ENCODE data around the gene ALG3.

DNA sequence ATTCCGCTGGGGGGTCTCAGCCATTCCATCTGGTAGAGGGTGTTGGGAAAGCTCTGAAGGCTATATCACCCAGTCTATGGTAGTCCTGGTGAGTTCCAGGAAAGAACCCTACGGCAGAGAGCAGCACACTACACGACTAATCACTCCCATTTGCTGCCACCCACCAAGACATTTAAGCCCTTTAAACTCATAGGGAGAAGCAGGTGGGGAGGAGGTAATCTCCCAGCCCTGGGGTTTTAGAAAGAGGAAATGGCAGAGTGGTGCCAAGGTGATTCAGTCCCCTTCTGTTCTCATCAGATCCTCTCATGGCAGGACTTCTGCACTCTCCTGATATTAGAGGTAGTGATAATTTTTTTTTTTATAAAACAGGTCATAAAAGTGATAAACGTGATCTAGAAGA, 29.9 kb downstream of the ALG3 start:
- TF ChIP-seq, protein P1, sequence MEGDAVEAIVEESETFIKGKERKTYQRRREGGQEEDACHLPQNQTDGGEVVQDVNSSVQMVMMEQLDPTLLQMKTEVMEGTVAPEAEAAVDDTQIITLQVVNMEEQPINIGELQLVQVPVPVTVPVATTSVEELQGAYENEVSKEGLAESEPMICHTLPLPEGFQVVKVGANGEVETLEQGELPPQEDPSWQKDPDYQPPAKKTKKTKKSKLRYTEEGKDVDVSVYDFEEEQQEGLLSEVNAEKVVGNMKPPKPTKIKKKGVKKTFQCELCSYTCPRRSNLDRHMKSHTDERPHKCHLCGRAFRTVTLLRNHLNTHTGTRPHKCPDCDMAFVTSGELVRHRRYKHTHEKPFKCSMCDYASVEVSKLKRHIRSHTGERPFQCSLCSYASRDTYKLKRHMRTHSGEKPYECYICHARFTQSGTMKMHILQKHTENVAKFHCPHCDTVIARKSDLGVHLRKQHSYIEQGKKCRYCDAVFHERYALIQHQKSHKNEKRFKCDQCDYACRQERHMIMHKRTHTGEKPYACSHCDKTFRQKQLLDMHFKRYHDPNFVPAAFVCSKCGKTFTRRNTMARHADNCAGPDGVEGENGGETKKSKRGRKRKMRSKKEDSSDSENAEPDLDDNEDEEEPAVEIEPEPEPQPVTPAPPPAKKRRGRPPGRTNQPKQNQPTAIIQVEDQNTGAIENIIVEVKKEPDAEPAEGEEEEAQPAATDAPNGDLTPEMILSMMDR (IDR thresholded peaks at IDR 0.05): no peak
- TF ChIP-seq EZH2 (IDR thresholded peaks at IDR 0.05): no peak
- no peak for TF ChIP-seq EZH2phosphoT487 (IDR thresholded peaks at IDR 0.05)
